Stimulated activated naive CD4-positive, alpha-beta T cell treated with Interleukin-2 at 50 U/mL for 16 hours (primary cell): Measurements from ENCODE around the gene FBXL13.
"Not testable (repeated sequence)": the region's sequence is repeated elsewhere in the genome, so short reads cannot be mapped to it uniquely, and the experiment has no call there.

Experiments used
- DNase-seq: peaks from one replicate; lab custom pipeline; 2025; lab: John Stamatoyannopoulos, UW

Gene FBXL13

DNA sequence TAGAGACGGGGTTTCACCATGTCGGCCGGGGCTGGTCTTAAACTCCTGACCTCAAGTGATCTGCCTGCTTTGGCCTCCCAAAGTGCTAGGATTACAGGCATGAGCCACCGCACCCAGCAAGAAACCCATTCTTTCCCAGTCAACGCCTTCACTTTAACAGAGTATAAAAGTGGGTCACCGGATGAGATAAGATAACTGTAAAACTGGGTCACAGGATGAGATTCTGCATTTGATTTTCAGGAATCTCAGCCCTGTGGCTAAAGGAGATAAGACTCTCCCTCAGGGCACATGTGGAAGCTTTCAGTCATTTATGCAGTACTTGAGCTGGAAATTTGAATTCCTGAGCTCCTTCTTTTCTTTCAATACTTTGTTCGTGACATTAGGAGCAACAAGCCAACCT lies 91.0 kb downstream of the FBXL13 start:
- no peak for DNase-seq

DNA sequence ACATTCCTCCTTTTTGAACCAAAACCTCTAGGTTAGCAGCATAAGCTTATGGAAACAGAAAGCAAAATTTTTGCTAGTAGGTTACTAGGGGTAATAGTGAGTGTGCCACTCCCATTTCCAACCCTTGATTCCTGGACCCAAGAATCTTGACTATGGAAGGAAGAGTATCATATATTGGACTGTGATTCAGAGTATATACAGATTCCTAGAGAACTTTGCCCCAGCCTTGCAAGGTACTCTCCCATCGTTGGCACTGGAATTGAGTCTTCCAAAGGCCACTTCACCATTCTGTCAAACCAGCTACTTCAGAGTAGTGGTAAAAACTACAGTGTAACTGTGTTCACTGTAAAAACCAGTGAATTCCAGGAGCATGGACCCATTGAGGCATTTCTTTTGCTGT lies 92.4 kb downstream of the FBXL13 start:
- DNase-seq = no peak

DNA sequence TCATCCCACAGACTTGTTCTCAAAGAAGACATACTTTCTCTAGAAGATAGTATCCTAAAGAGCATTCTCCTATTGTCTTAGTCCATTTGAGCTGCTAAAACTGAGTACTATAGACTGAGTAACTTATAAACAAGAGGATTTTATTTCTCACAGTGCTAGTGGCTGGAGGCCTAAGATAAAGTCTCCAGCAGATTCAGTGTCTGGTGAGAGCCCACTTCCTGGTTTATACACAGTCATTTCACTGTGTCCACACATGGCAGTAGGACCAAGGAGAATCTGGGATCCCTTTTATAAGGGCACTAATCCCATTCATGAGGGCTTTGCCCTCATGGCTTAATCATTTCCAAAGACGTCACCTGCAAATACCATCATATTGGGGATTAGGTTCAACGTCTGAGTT lies 93.1 kb downstream of the FBXL13 start:
- DNase-seq = no peak

GRCh38 chr7:102979670-102980069 lies 94.9 kb downstream of the FBXL13 start:
- DNase-seq = no peak

DNA sequence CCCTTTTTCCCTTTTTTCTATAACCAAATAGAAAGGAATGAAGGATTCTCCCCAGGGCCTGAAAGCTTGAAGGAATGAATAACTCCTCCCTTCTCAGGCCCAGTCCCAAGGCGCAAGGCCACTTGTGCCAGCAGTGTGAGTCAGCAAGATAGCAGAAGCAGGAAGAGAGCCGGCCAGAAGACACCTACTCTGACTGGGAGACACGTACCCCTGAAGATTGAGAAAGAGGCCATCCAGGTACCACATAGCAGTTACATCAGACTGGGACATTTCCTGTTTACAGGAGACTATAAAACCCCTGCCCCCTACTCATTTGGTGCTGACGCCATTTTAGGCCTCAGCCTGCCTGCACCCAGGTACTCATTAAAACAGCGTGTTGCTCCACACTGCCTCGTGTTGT lies 96.3 kb downstream of the FBXL13 start:
- DNase-seq = no peak

- DNase-seq = not testable (repeated sequence)
These were observed 97.0 kb downstream of the FBXL13 start for GRCh38 chr7:102977586-102977985.

- DNase-seq = no peak
These were observed 98.1 kb downstream of the FBXL13 start for GRCh38 chr7:102976493-102976892.

DNA sequence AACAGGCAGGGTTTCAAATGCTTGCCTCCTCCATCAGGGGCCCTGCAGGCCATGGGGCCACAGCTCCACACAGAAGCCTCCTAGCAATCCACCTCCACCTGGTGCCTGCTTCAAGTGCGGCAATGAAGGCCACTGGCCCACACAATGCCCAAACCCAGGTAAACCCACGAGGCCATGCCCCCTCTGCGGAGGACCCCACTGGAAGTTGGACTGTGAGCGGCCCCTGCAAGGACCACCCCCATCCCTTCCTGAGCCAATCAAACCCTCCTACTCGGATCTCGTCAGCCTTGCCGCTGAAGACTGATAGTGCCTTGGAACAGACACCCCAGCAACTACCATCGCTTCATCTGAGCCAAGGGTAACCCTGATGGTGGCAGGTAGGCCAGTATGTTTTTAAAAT lies 98.7 kb downstream of the FBXL13 start:
- DNase-seq = no peak

DNA sequence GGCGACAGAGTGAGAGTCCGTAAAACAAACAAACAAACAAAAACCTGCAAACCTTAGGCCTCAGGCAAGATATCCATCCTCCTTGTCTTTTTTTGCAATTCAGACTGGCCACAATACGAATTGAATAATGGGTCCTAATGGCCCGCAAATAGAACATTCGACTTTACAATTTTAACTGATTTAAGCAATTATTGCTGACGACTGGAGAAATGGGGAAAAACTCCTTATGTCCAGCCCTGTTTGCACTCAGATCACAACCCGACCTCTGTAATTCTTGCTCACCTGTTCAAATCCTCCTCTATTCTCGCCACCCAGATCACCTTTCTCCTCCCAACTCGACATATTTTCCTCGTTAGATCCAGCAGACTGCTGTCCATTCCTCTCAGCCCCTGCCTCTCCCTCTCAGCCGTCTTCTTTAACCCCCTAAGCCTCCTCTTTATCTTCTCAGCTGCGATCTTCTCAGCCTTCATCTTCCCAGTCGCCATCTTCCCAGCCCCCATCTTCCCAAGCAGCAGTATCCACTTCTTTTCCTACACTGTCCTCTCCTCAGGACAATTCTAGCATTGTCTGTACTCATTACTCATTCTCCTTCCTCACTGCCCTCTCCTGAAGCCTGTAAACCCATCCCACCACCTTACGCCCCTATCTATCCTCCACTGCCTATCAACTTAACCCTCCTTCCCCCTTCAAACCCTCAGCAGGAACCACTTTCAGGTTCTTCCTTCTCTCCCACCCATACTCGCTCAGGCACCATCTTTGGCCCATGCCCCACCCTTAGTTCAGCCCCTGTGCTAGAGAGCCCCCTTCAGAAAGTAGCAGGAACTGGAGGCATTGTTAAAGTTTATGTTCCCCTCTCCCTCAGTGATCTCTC lies 100.0 kb downstream of the FBXL13 start:
- DNase-seq = no peak

GRCh38 chr7:102973096-102973802 lies 101.3 kb downstream of the FBXL13 start:
- DNase-seq = no peak

GRCh38 chr7:102967798-102968197 lies 106.8 kb downstream of the FBXL13 start:
- no peak for DNase-seq

GRCh38 chr7:102966465-102966864 lies 108.1 kb downstream of the FBXL13 start:
- no peak for DNase-seq

GRCh38 chr7:102961993-102962392 lies 112.6 kb downstream of the FBXL13 start:
- not testable (repeated sequence) for DNase-seq

DNA sequence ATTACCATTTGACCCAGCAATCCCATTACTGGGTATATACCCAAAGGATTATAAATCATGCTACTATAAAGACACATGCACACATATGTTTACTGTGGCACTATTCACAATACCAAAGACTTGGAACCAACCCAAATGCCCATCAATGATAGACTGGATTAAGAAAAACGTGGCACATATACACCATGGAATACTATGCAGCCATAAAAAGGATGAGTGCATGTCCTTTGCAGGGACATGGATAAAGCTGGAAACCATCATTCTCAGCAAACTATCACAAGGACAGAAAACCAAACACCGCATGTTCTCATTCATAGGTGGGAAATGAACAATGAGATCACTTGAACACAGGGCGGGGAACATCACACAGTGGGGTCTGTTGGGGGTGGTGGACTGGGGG lies 116.6 kb downstream of the FBXL13 start:
- DNase-seq = not testable (repeated sequence)

GRCh38 chr7:102954359-102954758 lies 120.2 kb downstream of the FBXL13 start:
- not testable (repeated sequence) for DNase-seq

DNA sequence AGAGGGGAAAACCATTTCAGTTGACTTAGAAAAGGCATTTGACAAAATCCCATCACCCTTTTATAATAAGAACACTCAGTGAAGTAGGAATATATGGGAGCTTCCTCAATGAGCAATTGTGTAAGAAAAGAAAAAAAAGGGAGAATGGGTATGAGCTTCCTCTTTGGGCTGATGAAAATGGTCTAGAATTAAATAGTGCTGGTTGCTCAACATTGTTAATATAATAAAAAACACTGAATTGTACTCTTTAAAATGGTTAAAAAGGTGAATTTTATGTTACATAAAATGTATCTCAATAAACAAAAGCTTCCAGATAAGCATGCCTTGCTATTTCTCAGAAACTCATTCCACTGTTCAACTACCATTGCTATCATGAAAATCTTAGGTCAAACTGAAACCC lies 121.2 kb downstream of the FBXL13 start:
- no peak for DNase-seq

DNA sequence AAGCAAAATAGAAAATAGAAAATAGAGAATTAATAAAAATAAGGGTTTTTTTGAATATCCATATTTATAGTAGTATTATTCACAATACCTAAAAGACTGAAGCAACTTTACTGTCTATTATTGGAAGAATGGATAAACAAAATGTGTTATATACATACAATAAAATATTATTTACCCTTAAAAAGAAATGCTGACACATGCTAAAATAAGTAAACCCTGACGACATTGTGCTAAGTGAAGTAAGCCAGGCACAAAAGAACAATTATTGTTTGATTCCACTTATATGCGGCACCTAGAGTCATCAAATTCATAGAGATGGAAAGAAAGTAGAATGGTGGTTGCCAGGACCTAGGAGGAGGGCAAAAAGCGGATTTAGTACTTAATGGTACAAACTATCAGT lies 122.8 kb downstream of the FBXL13 start:
- no peak for DNase-seq

- no peak for DNase-seq
These were observed 130.4 kb downstream of the FBXL13 start for GRCh38 chr7:102944241-102944640.

DNA sequence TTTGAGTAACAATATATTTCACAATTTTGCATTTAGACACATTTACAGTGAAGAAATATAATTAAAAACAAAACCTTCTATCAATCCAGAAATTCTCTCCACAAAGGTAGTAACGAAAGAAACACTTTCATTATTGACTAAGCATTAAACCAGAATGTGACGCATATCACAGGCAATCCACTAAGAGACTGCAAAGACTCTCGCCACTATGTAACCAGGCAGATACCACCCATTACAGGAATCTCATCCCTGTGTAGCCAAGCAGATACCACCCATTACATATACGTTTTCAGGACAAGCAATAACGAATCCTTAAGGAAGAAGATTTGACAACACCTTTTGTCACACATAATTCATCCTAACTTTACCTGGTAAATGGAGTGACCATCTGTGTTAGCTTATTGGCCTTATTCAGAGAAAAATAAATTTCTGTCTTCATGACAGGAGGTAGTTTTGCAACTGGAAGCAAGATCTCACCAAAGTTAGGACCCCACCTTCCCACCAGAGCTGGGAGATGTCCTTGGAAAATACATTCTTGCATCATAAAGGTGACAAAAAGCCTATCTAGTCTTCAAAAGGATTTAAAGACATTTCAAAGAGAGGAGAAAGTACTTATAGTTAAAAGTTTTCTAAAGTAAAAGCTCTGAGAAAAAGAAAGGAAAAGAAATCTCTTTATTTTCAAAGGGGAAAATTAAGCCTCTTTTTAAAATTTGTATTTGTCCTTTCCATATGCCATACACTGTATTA lies 131.0 kb downstream of the FBXL13 start:
- no peak for DNase-seq

DNA sequence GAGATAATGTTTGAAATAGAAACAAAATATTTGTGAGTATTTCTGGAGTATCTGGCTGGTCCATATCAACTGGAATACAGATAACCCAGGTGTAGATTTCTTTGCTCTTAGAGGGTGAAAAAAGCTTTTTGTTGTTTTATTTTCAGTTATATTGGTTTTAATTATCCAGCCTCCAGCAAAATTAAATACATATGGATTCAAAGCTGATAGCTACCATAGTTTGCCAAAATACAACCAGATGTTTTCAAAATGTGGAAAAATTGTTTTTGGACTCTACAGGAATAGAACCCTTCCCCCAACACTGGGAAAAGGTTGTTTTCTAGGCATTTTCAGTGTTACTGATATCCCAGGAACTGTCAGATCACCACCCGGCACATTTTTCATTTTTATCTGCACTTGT lies 131.7 kb downstream of the FBXL13 start:
- no peak for DNase-seq

DNA sequence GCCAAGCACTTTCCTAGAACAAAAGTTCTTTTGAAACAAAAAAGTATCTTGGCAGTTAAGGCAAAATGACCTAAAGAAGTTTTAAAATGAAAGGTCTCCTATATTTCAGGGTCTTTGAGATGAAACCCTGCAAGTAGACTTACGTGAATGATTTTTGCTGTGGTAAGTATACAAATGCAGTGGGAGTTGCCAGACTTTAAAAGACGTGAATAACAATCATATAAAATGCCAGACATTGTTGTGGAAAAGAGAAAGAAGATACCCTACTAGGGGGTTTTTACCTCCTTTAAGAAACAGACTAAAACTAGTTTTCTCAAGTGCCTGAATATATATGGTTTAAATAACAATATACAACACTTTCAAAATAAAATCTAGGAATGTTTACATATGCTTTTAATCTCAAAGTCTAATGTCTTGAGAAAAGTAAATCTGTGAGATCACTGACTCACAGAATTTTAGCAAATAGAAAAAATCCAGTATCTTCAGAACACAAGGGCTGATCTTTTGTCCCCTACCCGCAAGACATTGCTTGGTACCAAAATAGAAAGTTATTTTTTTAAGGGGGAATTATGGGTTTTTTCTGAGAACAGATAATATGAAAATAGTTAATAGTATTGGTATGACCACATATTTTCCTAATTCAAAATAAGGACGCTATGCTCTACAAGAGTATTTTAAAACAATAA lies 132.3 kb downstream of the FBXL13 start:
- no peak for DNase-seq

DNA sequence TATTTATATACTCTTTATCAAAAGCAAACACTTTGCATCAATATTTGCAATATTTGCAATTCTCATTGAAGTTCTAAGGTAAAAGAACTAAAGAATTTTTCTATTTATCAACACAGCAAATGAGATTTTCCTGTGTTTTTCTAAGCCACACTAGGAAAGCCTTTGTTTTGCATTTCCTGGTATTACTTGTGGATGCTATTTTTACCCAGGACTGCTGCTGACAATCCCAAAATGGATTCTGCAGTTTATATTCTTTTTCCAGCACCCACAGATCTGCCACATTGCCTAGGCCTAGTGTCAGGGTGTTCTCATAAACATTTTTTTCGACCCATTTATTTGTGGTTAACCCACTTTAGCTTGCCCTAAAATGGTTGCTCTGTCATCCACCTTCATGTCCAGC lies 135.9 kb downstream of the FBXL13 start:
- no peak for DNase-seq
